Measurements from ENCODE around the gene SERGEF. TPM values are rescaled to one million over a fixed set of nuclear protein-coding genes. Genes with fewer than 3 reads are reported as not detected.

Gene SERGEF
- total and polyA plus RNA-seq, 2 of the 13 experiments (the other 11 are each of a cell fraction or from before 2014, with no cell fraction given) = 54.5 to 114 TPM

GRCh38 chr11:17767301-17767885, 245.5 kb downstream of the SERGEF start:
- Histone ChIP-seq H3K4me3 (replicated peaks in 1 of 3; ENCODE audit: insufficient read depth in 1 of 3, low read depth in 2 of 3, low read length in 3 of 3) (no peak overlapping the region), H3K79me2 (ENCODE audit: insufficient read depth, low read length) (no peaks in the 10 kb centered on the region), H3K4me1 (ENCODE audit: insufficient read depth, low read length) (peaks cover 27% of the 10 kb centered on the region), H3K27me3 (ENCODE audit: control insufficient read depth in 1 of 2, insufficient read depth in 2 of 2, low read length in 2 of 2) (peaks cover 0 to 4% of the 10 kb centered on the region in 2 experiments; a peak in 2 of 5 replicates), H3K4me2 (ENCODE audit: low read depth, low read length) (no peak overlapping the region), H3K9ac (ENCODE audit: insufficient read depth, low read depth, low read length) (no peak overlapping the region), H4K20me1 (ENCODE audit: insufficient read depth, low read length) (no peaks in the 10 kb centered on the region), H2AFZ (ENCODE audit: low read length) (no peak overlapping the region), H3K27ac (ENCODE audit: extremely low read length, insufficient read depth, low read length) (no peak overlapping the region), H3K9me3 (ENCODE audit: low read length) (no peaks in the 10 kb centered on the region), H3K36me3 (replicated peaks in 1 of 2; ENCODE audit: control insufficient read depth in 1 of 2, insufficient read depth in 2 of 2, low read length in 2 of 2) (no peaks in the 10 kb centered on the region)
- WGBS (ENCODE audit: low lambda C conversion rate) = 62% methylated on average over 6 of the region's 7 CpGs
- in situ Hi-C loops (cut with HindIII; ENCODE audit: extremely low pct_ligation_motif_present, low pct_unique_long_range_greater_than_20kb) = no loop called here
- ChIA-PET CTCF (ENCODE audit: low intra/inter-chr PET ratio, low total read pairs) (no interaction called here), POLR2A (no interaction called here)
- FAIRE-seq = no peak
- no peak for ATAC-seq
- TF ChIP-seq ZNF75D (CRISPR knock-in tag; IDR thresholded peaks at IDR 0.05; ENCODE audit: borderline replicate concordance) (no peak), ZKSCAN1 (IDR thresholded peaks at IDR 0.05; ENCODE audit: low read length) (peak; percentile 73)
- DNase-seq (ENCODE audit: low spot score) = no peak
- no TSS peak for BruUV-seq (replicated peaks)
- intact Hi-C loops (cut with micrococcal nuclease; ENCODE audit: unreplicated experiment) = loop anchor here (10.0 kb wide), 1 partner anchor 337 kb away; the partner anchor contains the start of gene SAAL1

DNA sequence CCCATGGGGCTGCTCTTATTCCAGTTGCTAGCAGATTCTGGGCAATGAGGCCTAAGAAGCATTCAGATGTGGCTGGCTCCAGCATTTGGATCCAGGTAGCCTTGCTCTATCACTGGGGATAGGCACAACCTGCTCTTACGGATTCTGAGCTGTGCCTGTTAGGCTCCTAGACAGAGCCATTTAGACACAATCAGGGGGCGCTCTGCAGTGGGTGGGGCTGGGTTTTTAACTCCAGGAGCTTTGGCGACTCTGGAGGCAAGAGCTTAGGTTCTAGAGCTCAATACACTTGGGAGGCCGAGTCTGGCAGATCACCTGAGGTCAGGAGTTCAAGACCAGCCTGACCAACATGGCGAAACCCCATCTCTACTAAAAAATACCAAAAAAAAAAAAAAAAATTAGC, 246.3 kb downstream of the SERGEF start:
- no peak for ATAC-seq
- ChIA-PET CTCF (ENCODE audit: low intra/inter-chr PET ratio, low total read pairs) (no interaction called here), POLR2A (no interaction called here)
- Histone ChIP-seq H3K27ac (ENCODE audit: extremely low read length, insufficient read depth, low read length) (no peak overlapping the region), H3K4me1 (ENCODE audit: insufficient read depth, low read length) (peaks cover 27% of the 10 kb centered on the region), H3K36me3 (replicated peaks in 1 of 2; ENCODE audit: control insufficient read depth in 1 of 2, insufficient read depth in 2 of 2, low read length in 2 of 2) (no peaks in the 10 kb centered on the region), H3K27me3 (ENCODE audit: control insufficient read depth in 1 of 2, insufficient read depth in 2 of 2, low read length in 2 of 2) (peaks cover under 1 to 5% of the 10 kb centered on the region in 2 experiments; a peak in 3 of 5 replicates), H3K79me2 (ENCODE audit: insufficient read depth, low read length) (no peaks in the 10 kb centered on the region), H4K20me1 (ENCODE audit: insufficient read depth, low read length) (no peaks in the 10 kb centered on the region), H3K4me3 (replicated peaks in 1 of 3; ENCODE audit: insufficient read depth in 1 of 3, low read depth in 2 of 3, low read length in 3 of 3) (no peak overlapping the region), H3K9ac (ENCODE audit: insufficient read depth, low read depth, low read length) (no peak overlapping the region), H2AFZ (ENCODE audit: low read length) (no peak overlapping the region), H3K9me3 (ENCODE audit: low read length) (no peaks in the 10 kb centered on the region), H3K4me2 (ENCODE audit: low read depth, low read length) (no peak overlapping the region)
- no TSS peak for BruUV-seq (replicated peaks)
- in situ Hi-C loops (cut with HindIII; ENCODE audit: extremely low pct_ligation_motif_present, low pct_unique_long_range_greater_than_20kb) = no loop called here
- no peak for FAIRE-seq
- intact Hi-C loops (cut with micrococcal nuclease; ENCODE audit: unreplicated experiment) = loop anchor here (10.0 kb wide), 1 partner anchor 338 kb away; the partner anchor contains the start of gene SAAL1
- DNase-seq (ENCODE audit: low spot score) = no peak
- WGBS (ENCODE audit: low lambda C conversion rate) = 64% methylated on average over 4 of the region's 5 CpGs
- no peak for TF ChIP-seq SMC3 (IDR thresholded peaks at IDR 0.05; ENCODE audit: low read length)
- TF ChIP-seq, protein P1, sequence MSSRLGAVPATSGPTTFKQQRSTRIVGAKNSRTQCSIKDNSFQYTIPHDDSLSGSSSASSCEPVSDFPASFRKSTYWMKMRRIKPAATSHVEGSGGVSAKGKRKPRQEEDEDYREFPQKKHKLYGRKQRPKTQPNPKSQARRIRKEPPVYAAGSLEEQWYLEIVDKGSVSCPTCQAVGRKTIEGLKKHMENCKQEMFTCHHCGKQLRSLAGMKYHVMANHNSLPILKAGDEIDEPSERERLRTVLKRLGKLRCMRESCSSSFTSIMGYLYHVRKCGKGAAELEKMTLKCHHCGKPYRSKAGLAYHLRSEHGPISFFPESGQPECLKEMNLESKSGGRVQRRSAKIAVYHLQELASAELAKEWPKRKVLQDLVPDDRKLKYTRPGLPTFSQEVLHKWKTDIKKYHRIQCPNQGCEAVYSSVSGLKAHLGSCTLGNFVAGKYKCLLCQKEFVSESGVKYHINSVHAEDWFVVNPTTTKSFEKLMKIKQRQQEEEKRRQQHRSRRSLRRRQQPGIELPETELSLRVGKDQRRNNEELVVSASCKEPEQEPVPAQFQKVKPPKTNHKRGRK (CRISPR knock-in tag; IDR thresholded peaks at IDR 0.05) = no peak
- TF ChIP-seq, protein P2, sequence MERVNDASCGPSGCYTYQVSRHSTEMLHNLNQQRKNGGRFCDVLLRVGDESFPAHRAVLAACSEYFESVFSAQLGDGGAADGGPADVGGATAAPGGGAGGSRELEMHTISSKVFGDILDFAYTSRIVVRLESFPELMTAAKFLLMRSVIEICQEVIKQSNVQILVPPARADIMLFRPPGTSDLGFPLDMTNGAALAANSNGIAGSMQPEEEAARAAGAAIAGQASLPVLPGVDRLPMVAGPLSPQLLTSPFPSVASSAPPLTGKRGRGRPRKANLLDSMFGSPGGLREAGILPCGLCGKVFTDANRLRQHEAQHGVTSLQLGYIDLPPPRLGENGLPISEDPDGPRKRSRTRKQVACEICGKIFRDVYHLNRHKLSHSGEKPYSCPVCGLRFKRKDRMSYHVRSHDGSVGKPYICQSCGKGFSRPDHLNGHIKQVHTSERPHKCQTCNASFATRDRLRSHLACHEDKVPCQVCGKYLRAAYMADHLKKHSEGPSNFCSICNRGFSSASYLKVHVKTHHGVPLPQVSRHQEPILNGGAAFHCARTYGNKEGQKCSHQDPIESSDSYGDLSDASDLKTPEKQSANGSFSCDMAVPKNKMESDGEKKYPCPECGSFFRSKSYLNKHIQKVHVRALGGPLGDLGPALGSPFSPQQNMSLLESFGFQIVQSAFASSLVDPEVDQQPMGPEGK (CRISPR knock-in tag; IDR thresholded peaks at IDR 0.05) = no peak
- TF ChIP-seq ETV5 (CRISPR knock-in tag; IDR thresholded peaks at IDR 0.05; ENCODE audit: borderline replicate concordance) = no peak
- no peak for TF ChIP-seq FOXC1 (CRISPR knock-in tag; IDR thresholded peaks at IDR 0.05; ENCODE audit: borderline replicate concordance)
- TF ChIP-seq PRPF4 (IDR thresholded peaks at IDR 0.05; ENCODE audit: low read depth, low read length, poor library complexity, severe bottlenecking) = no peak
- TF ChIP-seq GPN1 (CRISPR knock-in tag; IDR thresholded peaks at IDR 0.05; ENCODE audit: borderline replicate concordance) = no peak
- no peak for TF ChIP-seq ZNF572 (CRISPR knock-in tag; IDR thresholded peaks at IDR 0.05)
- no peak for TF ChIP-seq ELF1 (CRISPR knock-in tag; IDR thresholded peaks at IDR 0.05)
- TF ChIP-seq ZNF883 (CRISPR knock-in tag; IDR thresholded peaks at IDR 0.05; ENCODE audit: not compliant biosample characterization) = no peak
